ENCODE data around the gene SKIC8.

GRCh38 chr15:78339559-78339958 is 40.1 kb upstream of the SKIC8 start:
- TF ChIP-seq POLR2AphosphoS5 (IDR thresholded peaks at IDR 0.05; ENCODE audit: insufficient read depth in 1 of 2, low read depth in 1 of 2): no peak
- TF ChIP-seq POLR2A (IDR thresholded peaks at IDR 0.05): no peak
